TTC549 (cell line): Measurements from ENCODE around the gene FILIP1L.
"Not testable (repeated sequence)": the region's sequence is repeated elsewhere in the genome, so short reads cannot be mapped to it uniquely, and the experiment has no call there.

Source experiments
- FAIRE-seq: peaks from 2 replicates; lab custom pipeline; 2012; peaks lifted over from hg19 to GRCh38; lab: Jason Lieb, UNC

Gene FILIP1L

GRCh38 chr3:100073714-100074307, 40.5 kb downstream of the FILIP1L start:
- no peak for FAIRE-seq

- no peak for FAIRE-seq
Observed at GRCh38 chr3:100073049-100073713, 41.1 kb downstream of the FILIP1L start.

- no peak for FAIRE-seq
Observed at GRCh38 chr3:100072326-100073048, 41.8 kb downstream of the FILIP1L start.

GRCh38 chr3:100069472-100069871, 44.8 kb downstream of the FILIP1L start:
- FAIRE-seq: no peak

- FAIRE-seq: no peak
Observed at GRCh38 chr3:100068826-100069225, 45.5 kb downstream of the FILIP1L start.

GRCh38 chr3:100067589-100067988, 46.7 kb downstream of the FILIP1L start:
- no peak for FAIRE-seq

GRCh38 chr3:100063929-100064461, 50.3 kb downstream of the FILIP1L start:
- FAIRE-seq: no peak

GRCh38 chr3:100062665-100063064, 51.6 kb downstream of the FILIP1L start:
- FAIRE-seq: no peak

- FAIRE-seq: no peak
Observed at GRCh38 chr3:100060685-100061484, 53.4 kb downstream of the FILIP1L start.

- no peak for FAIRE-seq
Observed at GRCh38 chr3:100059472-100059871, 54.8 kb downstream of the FILIP1L start.

- no peak for FAIRE-seq
Observed at GRCh38 chr3:100057716-100058575, 56.4 kb downstream of the FILIP1L start.

- no peak for FAIRE-seq
Observed at GRCh38 chr3:100053951-100054620, 60.2 kb downstream of the FILIP1L start.

- not testable (repeated sequence) for FAIRE-seq
Observed at GRCh38 chr3:100051513-100051912, 62.8 kb downstream of the FILIP1L start.

- FAIRE-seq: no peak
Observed at GRCh38 chr3:100048248-100048647, 66.1 kb downstream of the FILIP1L start.

GRCh38 chr3:100047455-100048141, 66.7 kb downstream of the FILIP1L start:
- FAIRE-seq: no peak

GRCh38 chr3:100046986-100047385, 67.3 kb downstream of the FILIP1L start:
- no peak for FAIRE-seq

- no peak for FAIRE-seq
Observed at GRCh38 chr3:100045696-100046095, 68.6 kb downstream of the FILIP1L start.

GRCh38 chr3:100044369-100044768, 69.9 kb downstream of the FILIP1L start:
- no peak for FAIRE-seq

GRCh38 chr3:100043271-100043670, 71.0 kb downstream of the FILIP1L start:
- no peak for FAIRE-seq
